MV-4-11 (cell line): ENCODE results near the gene GRIK3.

Source experiments
- DNase-seq: peaks from one replicate; lab custom pipeline; 2025; lab: John Stamatoyannopoulos, UW

GRIK3 gene

GRCh38 chr1:36977731-36978406 is 56.4 kb downstream of the GRIK3 start:
- no peak for DNase-seq

GRCh38 chr1:36975642-36976041 is 58.7 kb downstream of the GRIK3 start:
- DNase-seq, result no peak

- no peak for DNase-seq
Measured at GRCh38 chr1:36973056-36973455, 61.3 kb downstream of the GRIK3 start.

GRCh38 chr1:36971852-36972618 is 62.3 kb downstream of the GRIK3 start:
- no peak for DNase-seq

GRCh38 chr1:36968730-36969129 is 65.6 kb downstream of the GRIK3 start:
- no peak for DNase-seq

- no peak for DNase-seq
Measured at GRCh38 chr1:36966242-36966641, 68.1 kb downstream of the GRIK3 start.

- DNase-seq, result no peak
Measured at GRCh38 chr1:36965275-36966159, 68.8 kb downstream of the GRIK3 start.

- no peak for DNase-seq
Measured at GRCh38 chr1:36964830-36965229, 69.5 kb downstream of the GRIK3 start.

GRCh38 chr1:36963006-36963405 is 71.3 kb downstream of the GRIK3 start:
- no peak for DNase-seq

- DNase-seq, result no peak
Measured at GRCh38 chr1:36961062-36961615, 73.2 kb downstream of the GRIK3 start.

- no peak for DNase-seq
Measured at GRCh38 chr1:36956570-36956969, 77.7 kb downstream of the GRIK3 start.

- DNase-seq, result no peak
Measured at GRCh38 chr1:36955016-36955415, 79.3 kb downstream of the GRIK3 start.

GRCh38 chr1:36953061-36953460 is 81.3 kb downstream of the GRIK3 start:
- DNase-seq, result no peak

GRCh38 chr1:36951761-36952160 is 82.6 kb downstream of the GRIK3 start:
- no peak for DNase-seq

- DNase-seq, result no peak
Measured at GRCh38 chr1:36951292-36951750, 83.0 kb downstream of the GRIK3 start.

GRCh38 chr1:36950604-36951291 is 83.6 kb downstream of the GRIK3 start:
- DNase-seq, result no peak

- no peak for DNase-seq
Measured at GRCh38 chr1:36948606-36949005, 85.7 kb downstream of the GRIK3 start.

GRCh38 chr1:36948147-36948546 is 86.2 kb downstream of the GRIK3 start:
- no peak for DNase-seq

GRCh38 chr1:36947384-36947783 is 86.9 kb downstream of the GRIK3 start:
- no peak for DNase-seq

GRCh38 chr1:36944883-36945282 is 89.4 kb downstream of the GRIK3 start:
- no peak for DNase-seq

- DNase-seq, result no peak
Measured at GRCh38 chr1:36942148-36942547, 92.2 kb downstream of the GRIK3 start.
